ENCODE results near the gene GALNTL6.

DNA sequence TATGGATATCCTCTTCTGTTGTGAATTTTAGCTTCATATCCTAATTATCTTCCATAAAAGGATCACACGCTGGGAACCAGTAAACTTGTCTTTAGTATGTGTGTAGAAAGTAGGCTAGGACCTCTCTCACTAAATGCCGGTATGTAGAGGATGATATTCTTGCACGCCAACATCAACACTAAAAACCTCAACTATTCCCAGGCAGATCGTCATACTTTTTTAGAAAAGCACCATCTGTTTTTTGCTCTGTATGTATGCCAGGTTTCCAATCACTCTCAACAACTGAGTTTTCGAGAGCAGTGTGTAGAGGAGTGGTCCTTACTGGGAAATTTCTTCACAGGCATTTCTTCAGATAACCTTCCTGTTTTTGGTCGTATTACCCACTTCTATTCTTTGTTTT, 283.6 kb downstream of the GALNTL6 start:
- TF ChIP-seq, protein P1, sequence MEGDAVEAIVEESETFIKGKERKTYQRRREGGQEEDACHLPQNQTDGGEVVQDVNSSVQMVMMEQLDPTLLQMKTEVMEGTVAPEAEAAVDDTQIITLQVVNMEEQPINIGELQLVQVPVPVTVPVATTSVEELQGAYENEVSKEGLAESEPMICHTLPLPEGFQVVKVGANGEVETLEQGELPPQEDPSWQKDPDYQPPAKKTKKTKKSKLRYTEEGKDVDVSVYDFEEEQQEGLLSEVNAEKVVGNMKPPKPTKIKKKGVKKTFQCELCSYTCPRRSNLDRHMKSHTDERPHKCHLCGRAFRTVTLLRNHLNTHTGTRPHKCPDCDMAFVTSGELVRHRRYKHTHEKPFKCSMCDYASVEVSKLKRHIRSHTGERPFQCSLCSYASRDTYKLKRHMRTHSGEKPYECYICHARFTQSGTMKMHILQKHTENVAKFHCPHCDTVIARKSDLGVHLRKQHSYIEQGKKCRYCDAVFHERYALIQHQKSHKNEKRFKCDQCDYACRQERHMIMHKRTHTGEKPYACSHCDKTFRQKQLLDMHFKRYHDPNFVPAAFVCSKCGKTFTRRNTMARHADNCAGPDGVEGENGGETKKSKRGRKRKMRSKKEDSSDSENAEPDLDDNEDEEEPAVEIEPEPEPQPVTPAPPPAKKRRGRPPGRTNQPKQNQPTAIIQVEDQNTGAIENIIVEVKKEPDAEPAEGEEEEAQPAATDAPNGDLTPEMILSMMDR (conservative IDR thresholded peaks at IDR 0.05; ENCODE audit: low read length) = no peak
- TF ChIP-seq EZH2phosphoT487 (IDR thresholded peaks at IDR 0.05; ENCODE audit: borderline replicate concordance) = no peak
